GM12878 (cell line): Measurements from ENCODE around the gene CAMKK1. TPM values are rescaled to one million over a fixed set of nuclear protein-coding genes. Genes with fewer than 3 reads are reported as not detected.

Experiments
- ATAC-seq: fragments of 200-7000 bp; cut with Tn5 transposase; 3 replicates; pipeline ENCODE4 v1.9.1; 2020; ENCODE audit warnings: mild to moderate bottlenecking, moderate library complexity
- BruUV-seq: library from RNA; stranded (reverse); fragments of 400-500 nt; replicated peaks from 2 replicates; lab custom pipeline; 2021; lab: Mats Ljungman, UMichigan
- CTCF ChIA-PET: fragments of 300-600 bp; sonication (Branson Sonifier 250); formaldehyde crosslinking; extraction: SDS; loops from one replicate; lab custom pipeline; 2021; ENCODE audit warnings: inconsistent platforms; lab: Yijun Ruan, JAX
- POLR2A ChIA-PET: fragments of 350-600 bp; formaldehyde crosslinking; extraction: SDS; loops from one replicate; lab custom pipeline; 2021; ENCODE audit warnings: inconsistent platforms; lab: Charles Lee
- RAD21 ChIA-PET: fragments of 300-600 bp; sonication (Branson Sonifier 250); formaldehyde crosslinking; loops from one replicate; lab custom pipeline; 2023; ENCODE audit warnings: antibody characterized with exemption; ENCODE audit not compliant: unreplicated experiment; lab: Charles Lee
- SMC1A ChIA-PET: fragments of 300-600 bp; sonication (Branson Sonifier 250); formaldehyde crosslinking; loops from one replicate; lab custom pipeline; 2023; ENCODE audit not compliant: unreplicated experiment, uncharacterized antibody; lab: Charles Lee
- DNase-seq: peaks from one replicate; pipeline ENCODE4 v3.0.0-alpha.2; 2011; ENCODE audit warnings: low read depth, low spot score
- FAIRE-seq: peaks from 3 replicates; lab custom pipeline; 2011; peaks lifted over from hg19 to GRCh38; lab: Jason Lieb, UNC
- H2AFZ ChIP-seq: 2 replicates; pipeline ENCODE4 v1.6.0; 2011; ENCODE audit warnings: low read depth, low read length, control low read depth; ENCODE audit not compliant: control insufficient read depth
- H3K27ac ChIP-seq: 2 replicates; pipeline ENCODE4 v1.5.1; 2011; ENCODE audit warnings: control low read depth; ENCODE audit not compliant: control insufficient read depth, insufficient read depth
- H3K27me3 ChIP-seq, 2 experiments: replicated peaks in 1 of 2; 2 replicates each; pipeline versions ENCODE4 v1.6.0 to v1.6.1; 2011; ENCODE audit warnings: low read length in 1 of 2; ENCODE audit not compliant: control insufficient read depth in 2 of 2, insufficient read depth in 2 of 2
- H3K36me3 ChIP-seq, 2 experiments: 2 replicates each; pipeline ENCODE4 v1.5.1; 2011; ENCODE audit warnings: low read length in 1 of 2; ENCODE audit not compliant: control insufficient read depth in 2 of 2, insufficient read depth in 2 of 2
- H3K4me1 ChIP-seq: 2 replicates; pipeline ENCODE4 v1.6.1; 2011; ENCODE audit warnings: mild to moderate bottlenecking, low read length, moderate library complexity, mixed read lengths; ENCODE audit not compliant: control insufficient read depth, insufficient read depth
- H3K4me2 ChIP-seq: 2 replicates; pipeline ENCODE4 v1.6.0; 2011; ENCODE audit warnings: control low read depth; ENCODE audit not compliant: control insufficient read depth, insufficient read depth
- H3K4me3 ChIP-seq: fragments of 200-600 bp; sonication (generic); 2 replicates; pipeline ENCODE4 v1.5.1; 2016
- H3K79me2 ChIP-seq: 2 replicates; pipeline ENCODE4 v1.6.0; 2011; ENCODE audit warnings: low read length; ENCODE audit not compliant: control insufficient read depth, insufficient read depth
- H3K9ac ChIP-seq: 2 replicates; pipeline ENCODE4 v1.8.0; 2011; ENCODE audit warnings: low read length, control low read depth, mixed read lengths; ENCODE audit not compliant: control insufficient read depth, insufficient read depth
- H3K9me3 ChIP-seq: replicated peaks from 3 replicates; pipeline ENCODE4 v1.5.1; 2011; ENCODE audit warnings: mild to moderate bottlenecking, low read length; ENCODE audit not compliant: control insufficient read depth, insufficient read depth
- H4K20me1 ChIP-seq: 2 replicates; pipeline ENCODE4 v1.6.0; 2011; ENCODE audit not compliant: control insufficient read depth, insufficient read depth
- ASH2L ChIP-seq: fragments of 300-600, 200-600 bp; sonication (generic); IDR thresholded peaks from 2 replicates; pipeline ENCODE4 v1.6.1; 2017; ENCODE audit warnings: low read depth, mild to moderate bottlenecking, borderline replicate concordance
- BACH1 ChIP-seq: fragments of 450-650 bp; IDR thresholded peaks from 2 replicates; pipeline ENCODE4 v1.6.1; 2017; ENCODE audit warnings: mild to moderate bottlenecking, borderline replicate concordance
- CBFB ChIP-seq: IDR thresholded peaks from 2 replicates; pipeline ENCODE4 v1.6.1; 2016; ENCODE audit warnings: antibody characterized with exemption, low read depth
- CBX3 ChIP-seq: fragments of 200-600 bp; sonication (generic); IDR thresholded peaks from 2 replicates; pipeline ENCODE4 v1.6.1; 2016; ENCODE audit warnings: low read depth, borderline replicate concordance
- CBX5 ChIP-seq: sonication (generic); IDR thresholded peaks from 2 replicates; pipeline ENCODE4 v1.6.1; 2016; ENCODE audit warnings: low read depth, moderate library complexity, mild to moderate bottlenecking, inconsistent platforms
- CHD1 ChIP-seq: IDR thresholded peaks from 2 replicates; pipeline ENCODE4 v1.6.1; 2012; ENCODE audit warnings: low read depth, low read length, improper control_type of control experiment
- EGR1 ChIP-seq, 2 experiments: IDR thresholded peaks; 1 replicate in 1 of 2; 2 replicates in 1 of 2; pipeline ENCODE4 v1.6.1; 2011 to 2012; ENCODE audit warnings: low read depth in 2 of 2, low read length in 2 of 2, borderline replicate concordance in 1 of 2, mild to moderate bottlenecking in 1 of 2, moderate library complexity in 1 of 2
- FOXM1 ChIP-seq: IDR thresholded peaks from 2 replicates; pipeline ENCODE4 v1.6.1; 2012; ENCODE audit warnings: low read depth, mild to moderate bottlenecking, inconsistent platforms, low read length, moderate library complexity
- MXI1 ChIP-seq: fragments of 150-350 bp; IDR thresholded peaks from 2 replicates; pipeline ENCODE4 v1.6.1; 2011; ENCODE audit warnings: low read depth, mild to moderate bottlenecking, inconsistent platforms, low read length, improper control_type of control experiment
- NBN ChIP-seq: fragments of 450-650 bp; IDR thresholded peaks from 2 replicates; pipeline ENCODE4 v1.6.1; 2016
- NR2F1 ChIP-seq: fragments of 450-650 bp; conservative IDR thresholded peaks from 2 replicates; pipeline ENCODE4 v1.6.1; 2017; ENCODE audit warnings: mild to moderate bottlenecking
- PKNOX1 ChIP-seq: fragments of 450-650 bp; IDR thresholded peaks from 2 replicates; pipeline ENCODE4 v1.6.1; 2016; ENCODE audit warnings: mild to moderate bottlenecking
- SIX5 ChIP-seq: IDR thresholded peaks from 2 replicates; pipeline ENCODE4 v1.6.1; 2011; ENCODE audit warnings: mild to moderate bottlenecking, low read depth, low read length, moderate library complexity; ENCODE audit not compliant: severe bottlenecking
- STAT3 ChIP-seq: IDR thresholded peaks from 2 replicates; pipeline ENCODE4 v1.6.1; 2011; ENCODE audit warnings: low read depth, low read length, improper control_type of control experiment
- TARDBP ChIP-seq: IDR thresholded peaks from 2 replicates; pipeline ENCODE4 v1.6.1; 2016; ENCODE audit warnings: borderline replicate concordance
- WRNIP1 ChIP-seq: IDR thresholded peaks from 2 replicates; pipeline ENCODE4 v1.6.1; 2011; ENCODE audit warnings: low read depth, low read length, improper control_type of control experiment, borderline replicate concordance
- ZNF687 ChIP-seq: fragments of 450-650 bp; IDR thresholded peaks from 2 replicates; pipeline ENCODE4 v1.6.1; 2017; ENCODE audit warnings: mild to moderate bottlenecking, moderate library complexity
- WGBS: methylation state at CpG from one replicate; pipeline ENCODE4 v1.1.6; 2016; ENCODE audit warnings: low lambda C conversion rate; ENCODE audit not compliant: insufficient replicate concordance, insufficient coverage; ENCODE audit errors: missing lambda C conversion rate; 5-methylcytosine and 5-hydroxymethylcytosine counted together
- in situ Hi-C: fragments of 300-500 bp; cut with MboI; formaldehyde crosslinking; loops from 9 replicates; pipeline ENCODE4 v1.14.3; 2018; ENCODE audit warnings: mixed read lengths
- intact Hi-C: fragments of 100-400 bp; cut with micrococcal nuclease; formaldehyde crosslinking; loops from one replicate; pipeline ENCODE4 v1.14.2; 2022; ENCODE audit not compliant: unreplicated experiment
- polyA plus RNA-seq, 11 experiments: library from polyadenylated mRNA; depleted of rRNA in 4 of 11; unstranded in 6 of 11; stranded (reverse) in 5 of 11; fragments of >200 nt; fragmentation: Nextera tagmentation in 4 of 11; fragmentation: Illumina TruSeq in 1 of 11; extraction: Ambion mirVana in 4 of 11; extraction: Trizol in 1 of 11; gene quantifications; 1 replicate in 1 of 11; 2 replicates in 10 of 11; pipeline versions ENCODE4 v1.2.1 to v1.2.3, GENCODE V29; 2011 to 2016; ENCODE audit warnings: inconsistent platforms in 2 of 11, missing spikeins in 2 of 11, low read depth in 1 of 11
- total RNA-seq, 4 experiments: library from RNA; depleted of rRNA in 3 of 4; stranded (reverse); fragments of >200 nt in 3 of 4; fragmentation: Illumina TruSeq in 1 of 4; extraction: Trizol in 1 of 4; gene quantifications; 2 replicates each; pipeline versions ENCODE4 v1.2.1 to v1.2.3, GENCODE V29; 2013 to 2021

CAMKK1 gene
- total and polyA plus RNA-seq, 10 of the 15 experiments (the other 5 are each of a cell fraction or from before 2014, with no cell fraction given): 0.06 to 0.84 (median 0.37) TPM

GRCh38 chr17:3912827-3913226 is 20.0 kb upstream of the CAMKK1 start:
- Histone ChIP-seq H3K4me1 (peaks cover 54% of the 10 kb centered on the region), H3K9ac (no peak overlapping the region), H2AFZ (no peak overlapping the region), H3K4me2 (no peak overlapping the region), H4K20me1 (no peaks in the 10 kb centered on the region), H3K36me3 (no peaks in the 10 kb centered on the region), H3K79me2 (peaks cover 15% of the 10 kb centered on the region), H3K27me3 (no peaks in the 10 kb centered on the region), H3K4me3 (no peak overlapping the region), H3K9me3 (no peaks in the 10 kb centered on the region; the same call in 2 of the 3 replicates), H3K27ac (no peak overlapping the region)
- ChIA-PET SMC1A (interaction anchor here (0.8 to 4.5 kb wide), 12 partner anchors 9 to 175 kb away, joined by 3 to 45 read pairs (median 6); no protein-coding TSS in a partner anchor), RAD21 (interaction anchor here (0.6 to 5.9 kb wide), 13 partner anchors 20 to 493 kb away, joined by 3 to 70 read pairs (median 6); partner anchors contain the start of gene CAMKK1), CTCF (interaction anchor here (0.6 to 7.7 kb wide), 21 partner anchors 11 to 652 kb away, joined by 3 to 119 read pairs (median 9); partner anchors contain the start of genes ATP2A3, CYB5D2, NCBP3 and ZZEF1), POLR2A (interaction anchor here (0.6 to 4.2 kb wide), 7 partner anchors 9 to 281 kb away, joined by 3 to 18 read pairs (median 5); partner anchors contain the start of genes ATP2A3 and CYB5D2)
- ATAC-seq (no peak), FAIRE-seq (no peak), DNase-seq (no peak)
- no peak for TF ChIP-seq MXI1
- no peak for TF ChIP-seq TARDBP
- TF ChIP-seq ASH2L: no peak
- TF ChIP-seq ZNF687: no peak
- no peak for TF ChIP-seq NBN
- no peak for TF ChIP-seq EGR1 (IDR thresholded peaks at IDR 0.05; ENCODE audit: borderline replicate concordance in 1 of 2, low read depth in 2 of 2, low read length in 2 of 2)
- no peak for TF ChIP-seq FOXM1
- no peak for TF ChIP-seq STAT3
- TF ChIP-seq CBX3: no peak
- no peak for TF ChIP-seq PKNOX1
- TF ChIP-seq WRNIP1: no peak
- TF ChIP-seq BACH1: no peak
- TF ChIP-seq CBFB: no peak
- no peak for TF ChIP-seq CHD1
- TF ChIP-seq CBX5: no peak
- TF ChIP-seq SIX5: no peak
- no peak for TF ChIP-seq NR2F1
- intact Hi-C loops (loop anchor here (2.0 to 5.0 kb wide), 2 partner anchors 49 to 50 kb away; partner anchors contain the start of gene ATP2A3), in situ Hi-C loops (loop anchor here (5.0 kb wide), 1 partner anchor 94 kb away; no protein-coding TSS in a partner anchor)
- 94% methylated on average over 2 of the region's 2 CpGs for WGBS
- BruUV-seq: no TSS peak
